Measurements from ENCODE around the gene NKIRAS2.

The NKIRAS2 gene

GRCh38 chr17:42019509-42020404 is at the start of gene NKIRAS2:
Gene NKIRAS2 (plus strand): TSS chr17:42020090. CDS start chr17:42021578, 1,488 bp downstream.
- peaks cover 39% of the 10 kb centered on the region for H3K4me1 Mint-ChIP-seq
- peak; percentile 90 to 95 (median 95) for TF ChIP-seq CTCF (IDR thresholded peaks at IDR 0.05; ENCODE audit: unreplicated experiment in 3 of 3)
- peak within 1 kb of the TSS; percentile 98 to 99 (median 98) for H3K27ac Mint-ChIP-seq
- peak within 1 kb of the TSS; percentile 97 to 100 (median 99) for H3K4me3 Mint-ChIP-seq
- H3K9me3 Mint-ChIP-seq = no peaks in the 10 kb centered on the region
- no peaks in the 10 kb centered on the region for H3K27me3 Mint-ChIP-seq (ENCODE audit: low read depth)
- peaks cover 11% of the 10 kb centered on the region for H3K36me3 Mint-ChIP-seq (ENCODE audit: low read depth)

- H3K36me3 Mint-ChIP-seq (ENCODE audit: low read depth) = peaks cover 54% of the 10 kb centered on the region
- peaks cover 31% of the 10 kb centered on the region for H3K4me1 Mint-ChIP-seq
- peak overlapping the region in 2 of 3 experiments; percentile 37 to 58 for H3K27ac Mint-ChIP-seq
- H3K4me3 Mint-ChIP-seq = peak overlapping the region in 2 of 3 experiments; percentile 33 to 51
- H3K27me3 Mint-ChIP-seq (ENCODE audit: low read depth) = no peaks in the 10 kb centered on the region
- no peak for TF ChIP-seq CTCF (IDR thresholded peaks at IDR 0.05; ENCODE audit: unreplicated experiment in 3 of 3)
- no peaks in the 10 kb centered on the region for H3K9me3 Mint-ChIP-seq
Measured at GRCh38 chr17:41970901-41971331, 49.0 kb upstream of the NKIRAS2 start.

GRCh38 chr17:41971721-41972523 is 48.0 kb upstream of the NKIRAS2 start:
- peak overlapping the region; percentile 44 to 70 (median 59) for H3K27ac Mint-ChIP-seq
- no peak overlapping the region for H3K4me3 Mint-ChIP-seq
- no peaks in the 10 kb centered on the region for H3K9me3 Mint-ChIP-seq
- no peak for TF ChIP-seq CTCF (IDR thresholded peaks at IDR 0.05; ENCODE audit: unreplicated experiment in 3 of 3)
- H3K36me3 Mint-ChIP-seq (ENCODE audit: low read depth) = peaks cover 63% of the 10 kb centered on the region
- peaks cover 34% of the 10 kb centered on the region for H3K4me1 Mint-ChIP-seq
- H3K27me3 Mint-ChIP-seq (ENCODE audit: low read depth) = no peaks in the 10 kb centered on the region

GRCh38 chr17:41972571-41973407 is 47.1 kb upstream of the NKIRAS2 start:
- TF ChIP-seq CTCF (IDR thresholded peaks at IDR 0.05; ENCODE audit: unreplicated experiment in 3 of 3) = no peak
- peak overlapping the region in 1 of 3 experiments; percentile 32 for H3K4me3 Mint-ChIP-seq
- H3K27ac Mint-ChIP-seq = peak overlapping the region; percentile 44 to 76 (median 59)
- H3K9me3 Mint-ChIP-seq = no peaks in the 10 kb centered on the region
- peaks cover 70% of the 10 kb centered on the region for H3K36me3 Mint-ChIP-seq (ENCODE audit: low read depth)
- H3K4me1 Mint-ChIP-seq = peaks cover 33% of the 10 kb centered on the region
- no peaks in the 10 kb centered on the region for H3K27me3 Mint-ChIP-seq (ENCODE audit: low read depth)

- no peaks in the 10 kb centered on the region for H3K9me3 Mint-ChIP-seq
- peaks cover 28% of the 10 kb centered on the region for H3K4me1 Mint-ChIP-seq
- no peaks in the 10 kb centered on the region for H3K27me3 Mint-ChIP-seq (ENCODE audit: low read depth)
- peak overlapping the region; percentile 44 to 76 (median 59) for H3K27ac Mint-ChIP-seq
- peaks cover 69% of the 10 kb centered on the region for H3K36me3 Mint-ChIP-seq (ENCODE audit: low read depth)
- TF ChIP-seq CTCF (IDR thresholded peaks at IDR 0.05; ENCODE audit: unreplicated experiment in 3 of 3) = no peak
- peak overlapping the region in 1 of 3 experiments; percentile 26 for H3K4me3 Mint-ChIP-seq
Measured at GRCh38 chr17:41973408-41973811, 46.5 kb upstream of the NKIRAS2 start.
